H1 (cell line): ENCODE data around the gene HNF1A. TPM values are rescaled to one million over a fixed set of nuclear protein-coding genes. Genes with fewer than 3 reads are reported as not detected.

ENCODE experiments used
- CTCF ChIA-PET: fragments of 300-600 bp; sonication (Branson Sonifier 250); formaldehyde crosslinking; loops from one replicate; lab custom pipeline; 2021; ENCODE audit not compliant: partially characterized antibody; lab: Charles Lee
- POLR2A ChIA-PET: fragments of 300-600 bp; sonication (Branson Sonifier 250); formaldehyde crosslinking; loops from one replicate; lab custom pipeline; 2021; ENCODE audit warnings: inconsistent platforms; ENCODE audit not compliant: partially characterized antibody; lab: Charles Lee
- DNase-seq, 2 experiments: peaks; one replicate each; pipeline versions ENCODE4 v3.0.0 to v3.0.0-alpha.2; 2010 to 2022; ENCODE audit warnings: low spot score in 2 of 2, low read depth in 1 of 2, mixed read lengths in 1 of 2
- FAIRE-seq: peaks from 2 replicates; lab custom pipeline; 2011; peaks lifted over from hg19 to GRCh38; lab: Jason Lieb, UNC
- H2AFZ ChIP-seq: 2 replicates; pipeline ENCODE4 v1.8.1; 2012; ENCODE audit warnings: low read length, inconsistent platforms
- H2AK5ac ChIP-seq: 2 replicates; pipeline ENCODE4 v1.6.1; 2013; ENCODE audit warnings: low read depth, low read length
- H2BK120ac ChIP-seq: replicated peaks from 2 replicates; pipeline ENCODE3; 2013; ENCODE audit warnings: low read depth, low read length, inconsistent platforms
- H2BK12ac ChIP-seq: 2 replicates; pipeline ENCODE4 v1.6.1; 2013; ENCODE audit warnings: low read depth, low read length
- H2BK15ac ChIP-seq: 2 replicates; pipeline ENCODE4 v1.6.1; 2013; ENCODE audit warnings: low read length
- H2BK20ac ChIP-seq: 2 replicates; pipeline ENCODE4 v1.6.1; 2013; ENCODE audit warnings: low read length
- H2BK5ac ChIP-seq: 2 replicates; pipeline ENCODE4 v1.6.1; 2013; ENCODE audit warnings: low read depth, low read length
- H3K14ac ChIP-seq: 2 replicates; pipeline ENCODE4 v1.6.1; 2013; ENCODE audit warnings: inconsistent platforms; ENCODE audit not compliant: insufficient read length
- H3K18ac ChIP-seq: 2 replicates; pipeline ENCODE4 v1.6.1; 2013; ENCODE audit warnings: low read length; ENCODE audit errors: extremely low read depth
- H3K23ac ChIP-seq: 2 replicates; pipeline ENCODE4 v1.6.1; 2013; ENCODE audit warnings: inconsistent platforms; ENCODE audit not compliant: insufficient read length
- H3K23me2 ChIP-seq: 2 replicates; pipeline ENCODE4 v1.6.1; 2013; ENCODE audit warnings: low read depth, low read length
- H3K27ac ChIP-seq: 2 replicates; pipeline ENCODE4 v1.6.1; 2011; ENCODE audit warnings: low read depth, low read length, inconsistent platforms
- H3K27me3 ChIP-seq, 4 experiments: replicated peaks in 1 of 4; 1 replicate in 1 of 4; 2 replicates in 3 of 4; pipeline versions ENCODE4 v1.6.1 to v1.8.1; 2011 to 2013; ENCODE audit warnings: low read length in 3 of 4, mild to moderate bottlenecking in 3 of 4, inconsistent platforms in 2 of 4, mixed read lengths in 2 of 4, moderate library complexity in 1 of 4; ENCODE audit not compliant: control insufficient read depth in 3 of 4, insufficient read depth in 3 of 4; ENCODE audit errors: extremely low read depth in 1 of 4
- H3K36me3 ChIP-seq, 4 experiments: 2 replicates each; pipeline versions ENCODE4 v1.6.1 to v1.8.1; 2011 to 2013; ENCODE audit warnings: mild to moderate bottlenecking in 4 of 4, low read length in 3 of 4, moderate library complexity in 2 of 4, control low read depth in 1 of 4, inconsistent platforms in 1 of 4; ENCODE audit not compliant: insufficient read depth in 4 of 4, control insufficient read depth in 2 of 4
- H3K4ac ChIP-seq: replicated peaks from 2 replicates; pipeline ENCODE3; 2013; ENCODE audit warnings: low read length, low read depth, mixed read lengths, inconsistent platforms; ENCODE audit not compliant: insufficient read length
- H3K4me1 ChIP-seq, 4 experiments: replicated peaks in 1 of 4; 1 replicate in 1 of 4; 2 replicates in 3 of 4; pipeline versions ENCODE4 v1.6.1 to v1.8.1; 2011 to 2013; ENCODE audit warnings: low read length in 3 of 4, inconsistent platforms in 2 of 4, mixed read lengths in 1 of 4; ENCODE audit not compliant: insufficient read depth in 4 of 4, control insufficient read depth in 3 of 4
- H3K4me2 ChIP-seq, 2 experiments: 2 replicates each; pipeline versions ENCODE4 v1.6.1 to v1.8.1; 2011 to 2013; ENCODE audit warnings: low read depth in 2 of 2, low read length in 2 of 2, control low read depth in 1 of 2, inconsistent platforms in 1 of 2, mild to moderate bottlenecking in 1 of 2; ENCODE audit not compliant: insufficient read depth in 1 of 2
- H3K4me3 ChIP-seq, 4 experiments: fragments of 200-600, 300-600 bp in 1 of 4; sonication (generic), shearing (Covaris generic), sonication (Bioruptor Twin) in 1 of 4; 2 replicates each; pipeline versions ENCODE4 v1.5.1 to v1.8.1; 2011 to 2016; ENCODE audit warnings: low read length in 4 of 4, low read depth in 3 of 4, control low read depth in 2 of 4, inconsistent platforms in 2 of 4, mild to moderate bottlenecking in 2 of 4, mixed read lengths in 1 of 4, moderate library complexity in 1 of 4; ENCODE audit not compliant: insufficient read depth in 2 of 4; ENCODE audit errors: extremely low read depth in 1 of 4
- H3K56ac ChIP-seq: replicated peaks from 2 replicates; pipeline ENCODE3; 2013; ENCODE audit warnings: low read depth, mild to moderate bottlenecking, mixed read lengths, low read length, inconsistent platforms; ENCODE audit not compliant: insufficient read length
- H3K79me1 ChIP-seq: 2 replicates; pipeline ENCODE4 v1.6.1; 2013; ENCODE audit warnings: low read depth, low read length, control low read depth
- H3K79me2 ChIP-seq, 2 experiments: 2 replicates each; pipeline versions ENCODE4 v1.6.1 to v1.8.1; 2012 to 2013; ENCODE audit warnings: low read length in 2 of 2, mild to moderate bottlenecking in 2 of 2, inconsistent platforms in 1 of 2; ENCODE audit not compliant: insufficient read depth in 2 of 2, control insufficient read depth in 1 of 2
- H3K9ac ChIP-seq, 4 experiments: replicated peaks in 1 of 4; 1 replicate in 1 of 4; 2 replicates in 3 of 4; pipeline versions ENCODE4 v1.6.1 to v1.8.1; 2011 to 2013; ENCODE audit warnings: low read depth in 3 of 4, low read length in 3 of 4, control low read depth in 2 of 4, mild to moderate bottlenecking in 2 of 4, moderate library complexity in 2 of 4, inconsistent platforms in 1 of 4; ENCODE audit errors: extremely low read depth in 1 of 4
- H3K9me3 ChIP-seq, 2 experiments: 2 replicates each; pipeline versions ENCODE4 v1.6.1 to v1.8.1; 2012 to 2013; ENCODE audit warnings: mild to moderate bottlenecking in 2 of 2, moderate library complexity in 2 of 2, control low read depth in 1 of 2, inconsistent platforms in 1 of 2, low read depth in 1 of 2, low read length in 1 of 2, mixed read lengths in 1 of 2; ENCODE audit not compliant: insufficient read depth in 2 of 2
- H4K20me1 ChIP-seq, 2 experiments: replicated peaks in 1 of 2; 2 replicates each; pipeline versions ENCODE3 to v1.8.1; 2011 to 2013; ENCODE audit warnings: inconsistent platforms in 2 of 2, low read length in 2 of 2, mild to moderate bottlenecking in 1 of 2; ENCODE audit not compliant: insufficient read depth in 2 of 2, control insufficient read depth in 1 of 2
- H4K5ac ChIP-seq: 2 replicates; pipeline ENCODE4 v1.6.1; 2013; ENCODE audit warnings: low read length, low read depth, mixed read lengths, inconsistent platforms; ENCODE audit not compliant: insufficient read length
- H4K8ac ChIP-seq: 2 replicates; pipeline ENCODE4 v1.8.0; 2013; ENCODE audit warnings: mild to moderate bottlenecking, moderate library complexity, low read length, inconsistent platforms; ENCODE audit not compliant: insufficient read depth; ENCODE audit errors: extremely low read depth
- H4K91ac ChIP-seq: replicated peaks from 2 replicates; pipeline ENCODE3; 2013; ENCODE audit warnings: low read length, mixed read lengths, inconsistent platforms; ENCODE audit not compliant: insufficient read length
- CHD1 ChIP-seq: IDR thresholded peaks from 2 replicates; pipeline ENCODE4 v1.6.1; 2012; ENCODE audit warnings: low read depth, low read length, improper control_type of control experiment
- CHD2 ChIP-seq: IDR thresholded peaks from 2 replicates; pipeline ENCODE4 v1.6.1; 2012; ENCODE audit warnings: low read length, improper control_type of control experiment
- EP300 ChIP-seq, 2 experiments: IDR thresholded peaks; 1 replicate in 1 of 2; 2 replicates in 1 of 2; pipeline ENCODE4 v1.6.1; 2011 to 2012; ENCODE audit warnings: low read depth in 2 of 2, low read length in 2 of 2, mild to moderate bottlenecking in 2 of 2, borderline replicate concordance in 1 of 2, inconsistent platforms in 1 of 2, moderate library complexity in 1 of 2
- EZH2 ChIP-seq: fragments of 200-600 bp; sonication (generic); IDR thresholded peaks from 2 replicates; pipeline ENCODE4 v1.7.1; 2012; ENCODE audit warnings: low read depth, mild to moderate bottlenecking, moderate library complexity, low read length, inconsistent platforms; ENCODE audit not compliant: severe bottlenecking
- KDM5A ChIP-seq: fragments of 200-600 bp; IDR thresholded peaks from 2 replicates; pipeline ENCODE4 v1.7.1; 2012; ENCODE audit warnings: mild to moderate bottlenecking, low read length, inconsistent platforms, mixed read lengths
- MAX ChIP-seq: IDR thresholded peaks from 2 replicates; pipeline ENCODE4 v1.6.1; 2012; ENCODE audit warnings: inconsistent platforms
- NANOG ChIP-seq: IDR thresholded peaks from 2 replicates; pipeline ENCODE4 v1.6.1; 2011; ENCODE audit warnings: low read length, low read depth, mild to moderate bottlenecking, inconsistent platforms; ENCODE audit not compliant: insufficient read depth, poor library complexity, severe bottlenecking
- TEAD4 ChIP-seq: IDR thresholded peaks from 2 replicates; pipeline ENCODE4 v1.6.1; 2012; ENCODE audit warnings: low read depth, low read length, inconsistent platforms, mixed read lengths
- USF2 ChIP-seq: IDR thresholded peaks from 2 replicates; pipeline ENCODE4 v1.6.1; 2011; ENCODE audit warnings: low read length, improper control_type of control experiment
- WGBS, 2 experiments: shearing (Covaris generic) in 1 of 2; methylation state at CpG; one replicate each; pipeline versions ENCODE4 v1.1.6 to v1.1.7; 2013 to 2015; ENCODE audit warnings: low lambda C conversion rate in 2 of 2, mixed read lengths in 2 of 2, inconsistent platforms in 1 of 2, low coverage in 1 of 2, missing lambda C conversion rate in 1 of 2; ENCODE audit not compliant: insufficient replicate concordance in 2 of 2, insufficient coverage in 1 of 2, insufficient read length in 1 of 2; ENCODE audit errors: extremely low coverage in 1 of 2, missing lambda C conversion rate in 1 of 2; 5-methylcytosine and 5-hydroxymethylcytosine counted together
- polyA plus RNA-seq, 7 experiments: library from polyadenylated mRNA; depleted of rRNA in 3 of 7; stranded (reverse) in 5 of 7; unstranded in 2 of 7; fragments of >200 nt in 5 of 7; fragments of 200-250 nt in 2 of 7; gene quantifications; 1 replicate in 5 of 7; 2 replicates in 1 of 7; 4 replicates in 1 of 7; pipeline versions ENCODE4 v1.2.1 to v1.2.3, GENCODE V29; 2011 to 2013; ENCODE audit warnings: missing spikeins in 2 of 7, mixed read lengths in 2 of 7
- total RNA-seq: library from RNA; stranded (reverse); fragmentation: NEBNext Ultra II Directional; extraction: Animal tissue kit (Norgen Biotek cat#: 25700); gene quantifications from 2 replicates; pipeline ENCODE4 v1.2.1, GENCODE V29; 2021
- TF ChIP-seq, protein P1 (sequence below), 3 experiments: IDR thresholded peaks; 1 replicate in 2 of 3; 2 replicates in 1 of 3; pipeline versions ENCODE4 v1.5.1 to v1.6.1; 2011; ENCODE audit warnings: low read length in 3 of 3, mild to moderate bottlenecking in 3 of 3, inconsistent platforms in 2 of 3, low read depth in 1 of 3, moderate library complexity in 1 of 3; ENCODE audit not compliant: insufficient read depth in 1 of 3; ENCODE audit errors: control extremely low read depth in 1 of 3

Gene HNF1A
- total and polyA plus RNA-seq, 2 of the 8 experiments (the other 6 are each of a cell fraction or from before 2014, with no cell fraction given) = not detected

- H3K36me3 ChIP-seq = peaks cover 13 to 28% (median 19%) of the 10 kb centered on the region in 4 experiments
- H3K4me3 ChIP-seq = no peak overlapping the region
- H3K4ac ChIP-seq = no peak overlapping the region
- peaks cover 0 to 4% (median 3%) of the 10 kb centered on the region in 4 experiments; a peak in 5 of 7 replicates for H3K4me1 ChIP-seq
- ChIA-PET POLR2A (no interaction called here), CTCF (no interaction called here)
- no peak overlapping the region for H3K23ac ChIP-seq
- H3K27ac ChIP-seq = no peak overlapping the region
- no peak for FAIRE-seq
- WGBS, 2 experiments = 89% methylated on average over 6 of the region's 6 CpGs; no CpG with 5 or more reads in 1 of the 2 experiments
- no peak overlapping the region for H3K18ac ChIP-seq
- peaks cover 2% of the 10 kb centered on the region in 2 experiments for H4K20me1 ChIP-seq
- H2BK15ac ChIP-seq = no peak overlapping the region
- H4K5ac ChIP-seq = no peak overlapping the region
- no peak overlapping the region for H4K91ac ChIP-seq
- H3K9me3 ChIP-seq = no peaks in the 10 kb centered on the region
- no peak overlapping the region for H2BK12ac ChIP-seq
- no peak overlapping the region for H2BK120ac ChIP-seq
- H4K8ac ChIP-seq = no peak overlapping the region
- peaks cover 0 to 13% of the 10 kb centered on the region in 2 experiments; a peak in 3 of 4 replicates for H3K79me2 ChIP-seq
- H3K4me2 ChIP-seq = no peak overlapping the region
- no peak for DNase-seq
- no peak overlapping the region for H2BK5ac ChIP-seq
- H3K79me1 ChIP-seq = no peaks in the 10 kb centered on the region; the same call in none of the 2 replicates
- H3K56ac ChIP-seq = no peak overlapping the region
- H2AK5ac ChIP-seq = no peak overlapping the region
- no peak overlapping the region for H2AFZ ChIP-seq
- H2BK20ac ChIP-seq = no peak overlapping the region
- no peak overlapping the region for H3K14ac ChIP-seq
- H3K23me2 ChIP-seq = peaks cover 3% of the 10 kb centered on the region; the same call in 1 of the 2 replicates
- H3K27me3 ChIP-seq = no peaks in the 10 kb centered on the region
- H3K9ac ChIP-seq = no peak overlapping the region
- no peak for TF ChIP-seq NANOG
- no peak for TF ChIP-seq CHD1
- TF ChIP-seq TEAD4 = no peak
- TF ChIP-seq, protein P1, sequence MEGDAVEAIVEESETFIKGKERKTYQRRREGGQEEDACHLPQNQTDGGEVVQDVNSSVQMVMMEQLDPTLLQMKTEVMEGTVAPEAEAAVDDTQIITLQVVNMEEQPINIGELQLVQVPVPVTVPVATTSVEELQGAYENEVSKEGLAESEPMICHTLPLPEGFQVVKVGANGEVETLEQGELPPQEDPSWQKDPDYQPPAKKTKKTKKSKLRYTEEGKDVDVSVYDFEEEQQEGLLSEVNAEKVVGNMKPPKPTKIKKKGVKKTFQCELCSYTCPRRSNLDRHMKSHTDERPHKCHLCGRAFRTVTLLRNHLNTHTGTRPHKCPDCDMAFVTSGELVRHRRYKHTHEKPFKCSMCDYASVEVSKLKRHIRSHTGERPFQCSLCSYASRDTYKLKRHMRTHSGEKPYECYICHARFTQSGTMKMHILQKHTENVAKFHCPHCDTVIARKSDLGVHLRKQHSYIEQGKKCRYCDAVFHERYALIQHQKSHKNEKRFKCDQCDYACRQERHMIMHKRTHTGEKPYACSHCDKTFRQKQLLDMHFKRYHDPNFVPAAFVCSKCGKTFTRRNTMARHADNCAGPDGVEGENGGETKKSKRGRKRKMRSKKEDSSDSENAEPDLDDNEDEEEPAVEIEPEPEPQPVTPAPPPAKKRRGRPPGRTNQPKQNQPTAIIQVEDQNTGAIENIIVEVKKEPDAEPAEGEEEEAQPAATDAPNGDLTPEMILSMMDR (IDR thresholded peaks at IDR 0.05; ENCODE audit: control extremely low read depth in 1 of 3, insufficient read depth in 1 of 3, low read depth in 1 of 3, low read length in 3 of 3) = no peak
- no peak for TF ChIP-seq MAX
- TF ChIP-seq EP300 (IDR thresholded peaks at IDR 0.05; ENCODE audit: borderline replicate concordance in 1 of 2, low read depth in 2 of 2, low read length in 2 of 2) = no peak
- TF ChIP-seq USF2 = no peak
- TF ChIP-seq KDM5A = no peak
- TF ChIP-seq EZH2 = no peak
- no peak for TF ChIP-seq CHD2
These were observed 33.5 kb downstream of the HNF1A start for GRCh38 chr12:121011820-121012219.
